Lower leg skin (tissue), 3 donors: Measurements from ENCODE around the gene TIMM23.

ENCODE experiments used
- CTCF ChIP-seq, 3 donors: fragments of 450-650 bp; IDR thresholded peaks; one replicate each; pipeline ENCODE4 v1.5.1; 2016; ENCODE audit warnings: antibody characterized with exemption in 3 of 3, mild to moderate bottlenecking in 3 of 3, moderate library complexity in 2 of 3
- POLR2A ChIP-seq, 2 donors: fragments of 450-650 bp; IDR thresholded peaks; one replicate each; pipeline ENCODE4 v1.6.1; 2016 to 2017; ENCODE audit warnings: antibody characterized with exemption in 2 of 2, mild to moderate bottlenecking in 1 of 2, moderate library complexity in 1 of 2

- TF ChIP-seq POLR2A (IDR thresholded peaks at IDR 0.05) = no peak
- TF ChIP-seq CTCF (IDR thresholded peaks at IDR 0.05) = no peak
Measured at GRCh38 chr10:46016190-46016589, 43.9 kb downstream of the TIMM23 start.
